GM12801 (cell line): ENCODE results near the gene TAF12.

Experiments
- TF ChIP-seq, protein P1 (sequence below): IDR thresholded peaks from one replicate; pipeline ENCODE4 v1.5.1; 2011; ENCODE audit warnings: control low read depth; ENCODE audit not compliant: insufficient read length; ENCODE audit errors: extremely low read depth

The TAF12 gene

DNA sequence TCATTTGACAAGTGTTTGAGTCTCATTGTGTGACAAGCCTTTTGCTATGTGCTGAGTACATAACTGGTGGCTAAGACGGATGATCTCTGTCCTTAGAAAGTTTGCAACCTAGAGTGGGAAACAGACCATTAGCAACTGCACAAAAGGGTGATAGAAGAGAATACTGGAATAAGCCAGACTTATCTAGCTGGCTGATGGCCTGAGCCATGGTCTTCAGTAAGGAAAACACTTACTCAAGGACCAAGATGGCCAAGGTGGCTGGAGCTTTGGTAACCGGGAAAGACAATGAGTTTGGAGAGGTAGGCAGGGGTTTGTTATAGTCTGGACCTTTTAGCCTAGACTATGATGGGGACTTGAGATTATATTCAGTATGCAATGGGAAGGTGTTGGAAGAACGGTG is 1.6 kb upstream of the TAF12 start:
- TF ChIP-seq, protein P1, sequence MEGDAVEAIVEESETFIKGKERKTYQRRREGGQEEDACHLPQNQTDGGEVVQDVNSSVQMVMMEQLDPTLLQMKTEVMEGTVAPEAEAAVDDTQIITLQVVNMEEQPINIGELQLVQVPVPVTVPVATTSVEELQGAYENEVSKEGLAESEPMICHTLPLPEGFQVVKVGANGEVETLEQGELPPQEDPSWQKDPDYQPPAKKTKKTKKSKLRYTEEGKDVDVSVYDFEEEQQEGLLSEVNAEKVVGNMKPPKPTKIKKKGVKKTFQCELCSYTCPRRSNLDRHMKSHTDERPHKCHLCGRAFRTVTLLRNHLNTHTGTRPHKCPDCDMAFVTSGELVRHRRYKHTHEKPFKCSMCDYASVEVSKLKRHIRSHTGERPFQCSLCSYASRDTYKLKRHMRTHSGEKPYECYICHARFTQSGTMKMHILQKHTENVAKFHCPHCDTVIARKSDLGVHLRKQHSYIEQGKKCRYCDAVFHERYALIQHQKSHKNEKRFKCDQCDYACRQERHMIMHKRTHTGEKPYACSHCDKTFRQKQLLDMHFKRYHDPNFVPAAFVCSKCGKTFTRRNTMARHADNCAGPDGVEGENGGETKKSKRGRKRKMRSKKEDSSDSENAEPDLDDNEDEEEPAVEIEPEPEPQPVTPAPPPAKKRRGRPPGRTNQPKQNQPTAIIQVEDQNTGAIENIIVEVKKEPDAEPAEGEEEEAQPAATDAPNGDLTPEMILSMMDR: no peak

DNA sequence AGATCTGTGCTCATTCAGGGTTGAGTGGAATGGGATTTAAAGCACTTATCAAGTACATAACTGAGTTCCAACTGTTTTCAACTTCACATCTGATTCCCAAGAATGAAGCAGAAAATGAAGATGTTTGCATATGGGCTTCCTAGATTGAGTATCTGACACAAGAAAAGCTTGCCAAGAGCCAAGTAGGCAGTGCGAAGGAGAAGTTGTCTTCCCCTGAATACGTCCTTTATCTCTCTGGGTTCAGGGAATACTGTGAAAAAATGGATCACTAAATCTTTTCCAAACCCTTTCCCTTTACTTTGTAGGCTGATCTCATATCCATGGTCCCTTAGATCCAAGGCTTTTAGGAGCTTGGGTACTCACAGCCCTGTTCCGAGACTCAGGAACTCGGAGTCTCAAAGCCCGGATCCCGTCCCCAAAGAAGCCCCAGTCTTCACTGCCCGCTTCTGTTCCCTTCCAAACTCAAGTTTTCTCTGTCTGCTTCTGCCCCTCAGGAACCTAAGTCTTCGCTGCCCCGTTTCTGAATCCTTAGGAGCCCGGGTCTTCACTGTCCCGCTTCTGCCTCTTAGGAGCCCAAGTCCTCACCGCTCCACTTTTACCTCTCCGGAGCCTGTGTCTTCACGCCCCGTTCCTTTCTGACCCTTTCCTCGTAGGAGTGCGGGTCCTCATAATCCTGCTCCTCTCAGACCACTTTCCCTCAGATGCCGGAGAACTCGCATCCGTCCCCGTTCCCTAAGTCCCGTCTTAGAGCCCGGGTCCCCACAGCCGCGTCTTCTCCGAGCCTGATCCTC is 616 bp downstream of the TAF12 start:
- TF ChIP-seq, protein P1: no peak

DNA sequence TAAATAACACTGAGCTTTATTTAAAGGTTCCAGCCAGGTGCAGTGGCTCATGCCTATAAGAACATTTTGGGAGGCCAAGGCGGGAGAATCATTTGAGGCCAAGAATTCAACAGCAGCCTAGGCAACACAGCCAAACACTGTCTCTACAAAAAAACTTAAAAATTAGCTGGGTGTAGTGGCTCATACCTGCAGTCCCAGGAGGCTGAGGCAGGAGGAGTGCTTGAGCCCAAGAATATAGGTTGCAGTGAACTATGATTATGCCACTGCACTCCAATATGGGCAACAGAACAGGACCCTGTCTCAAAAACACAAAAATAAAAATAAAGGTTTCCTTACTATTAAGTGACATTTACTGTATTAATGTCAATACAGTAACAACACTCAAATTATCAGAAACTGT is 2.1 kb downstream of the TAF12 start:
- TF ChIP-seq, protein P1: no peak

DNA sequence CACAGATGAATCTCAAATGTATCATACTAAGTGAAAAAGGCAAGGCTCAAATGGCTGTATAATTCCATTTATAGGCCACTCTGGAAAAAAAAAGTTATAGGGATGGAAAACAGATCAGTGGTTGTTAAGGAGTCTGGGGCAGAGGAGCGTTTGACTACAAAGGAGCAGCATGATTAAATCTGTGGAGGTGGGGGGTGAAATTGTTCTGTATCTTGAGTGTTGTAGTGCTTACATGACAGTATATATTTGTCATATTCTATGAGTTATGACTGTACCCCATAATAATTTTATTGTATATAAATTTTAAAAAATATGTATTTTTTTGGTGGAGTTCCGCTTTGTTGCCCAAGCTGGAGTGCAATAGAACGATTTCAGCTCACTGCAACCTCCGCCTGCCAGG is 10.3 kb downstream of the TAF12 start:
- TF ChIP-seq, protein P1: no peak

DNA sequence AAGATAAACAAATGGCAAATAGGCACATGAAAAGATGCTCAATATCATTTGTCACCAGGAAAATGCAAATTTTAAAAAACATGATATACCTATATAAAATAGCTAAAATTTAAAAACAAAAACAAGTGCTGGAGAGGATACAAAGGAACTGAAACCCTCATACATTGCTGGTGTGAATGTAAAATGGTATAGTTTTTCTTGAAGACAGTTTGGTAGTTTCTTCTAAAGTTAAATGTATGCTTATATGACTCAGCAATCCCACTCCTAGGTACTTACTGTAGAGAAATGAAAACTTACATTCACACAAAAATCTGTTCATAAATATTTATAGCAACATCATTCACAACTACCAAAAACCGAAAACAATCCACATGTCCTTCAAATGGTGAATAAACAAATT is 11.2 kb downstream of the TAF12 start:
- TF ChIP-seq, protein P1: no peak

DNA sequence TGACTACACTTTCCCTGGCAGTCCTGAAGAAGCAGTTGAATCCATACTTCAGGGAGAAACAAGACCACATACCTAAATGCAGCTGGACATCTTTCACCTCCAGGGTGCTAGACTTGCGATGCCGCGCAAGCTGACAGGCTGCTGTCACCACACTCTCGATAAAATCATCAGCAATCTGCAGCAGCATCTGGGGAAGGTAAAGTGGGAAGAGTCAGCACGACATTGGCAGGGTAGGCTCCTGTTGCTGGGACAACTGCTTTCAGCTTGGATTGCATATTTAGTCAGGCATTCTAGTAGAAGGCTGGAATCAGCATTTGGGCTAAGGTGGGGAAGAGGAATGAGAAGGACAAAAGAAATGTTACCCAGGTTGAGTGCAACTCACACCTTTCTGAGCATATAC is 29.7 kb downstream of the TAF12 start:
- TF ChIP-seq, protein P1: no peak

DNA sequence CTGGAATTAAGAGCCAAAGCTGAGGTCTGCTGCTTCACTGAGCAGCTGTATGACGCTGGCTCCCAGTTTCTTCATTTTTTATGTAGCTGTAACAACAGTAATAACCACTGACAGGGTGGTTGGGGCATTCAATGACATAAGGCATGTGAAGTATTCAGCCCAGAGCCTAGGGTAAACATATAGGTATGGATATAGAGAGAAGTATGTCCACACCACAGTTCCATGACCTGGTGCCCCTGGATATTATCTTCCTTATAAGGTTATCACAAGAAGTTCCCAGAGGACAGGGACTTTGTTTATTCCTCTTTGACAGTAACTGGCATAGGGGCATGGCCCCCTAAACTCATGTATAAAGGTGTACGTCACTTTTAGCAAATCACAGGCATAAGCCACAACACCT is 36.1 kb downstream of the TAF12 start:
- TF ChIP-seq, protein P1: no peak

DNA sequence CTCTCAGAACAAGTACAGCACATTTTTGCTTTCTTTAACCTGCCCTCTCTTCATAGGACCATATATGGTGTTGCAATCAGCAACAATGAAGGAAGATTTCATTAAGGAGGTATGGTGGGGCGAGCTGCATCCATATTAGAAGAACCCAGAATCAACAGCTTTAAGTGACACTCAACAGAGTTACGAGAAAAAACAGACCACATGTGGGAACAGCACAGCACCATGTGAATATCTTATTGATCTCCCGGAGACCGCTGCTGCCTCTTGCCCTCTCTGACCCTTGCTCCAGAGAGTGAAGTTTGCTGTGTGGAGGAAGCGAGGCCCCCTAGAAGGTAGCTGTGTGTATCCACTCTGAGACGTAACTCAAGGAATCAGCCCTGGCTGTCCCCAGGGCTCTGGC is 37.9 kb downstream of the TAF12 start:
- TF ChIP-seq, protein P1: no peak
